AG04449 (cell line): ENCODE measurements around the gene TRPV4.

ENCODE experiments used
- CTCF ChIA-PET: fragments of 350-600 bp; formaldehyde crosslinking; extraction: SDS; loops from one replicate; lab custom pipeline; 2021; ENCODE audit warnings: antibody characterized with exemption; lab: Yijun Ruan, JAX
- POLR2A ChIA-PET: fragments of 400-600, 350-600 bp; formaldehyde crosslinking; extraction: SDS; loops from one replicate; lab custom pipeline; 2020; ENCODE audit warnings: antibody characterized with exemption, inconsistent platforms; lab: Yijun Ruan, JAX
- DNase-seq: peaks from one replicate; pipeline ENCODE4 v3.0.0-alpha.2; 2010; ENCODE audit warnings: low read depth, low spot score
- H3K4me3 ChIP-seq: 2 replicates; pipeline ENCODE4 v1.5.1; 2011; ENCODE audit warnings: low read depth, mild to moderate bottlenecking, control low read depth, low read length
- TF ChIP-seq, protein P1 (sequence below): IDR thresholded peaks from one replicate; pipeline ENCODE4 v1.5.1; 2011; ENCODE audit warnings: mild to moderate bottlenecking, moderate library complexity, low read length, control low read depth, inconsistent platforms; ENCODE audit not compliant: insufficient read depth; ENCODE audit errors: missing control alignments

The TRPV4 gene

DNA sequence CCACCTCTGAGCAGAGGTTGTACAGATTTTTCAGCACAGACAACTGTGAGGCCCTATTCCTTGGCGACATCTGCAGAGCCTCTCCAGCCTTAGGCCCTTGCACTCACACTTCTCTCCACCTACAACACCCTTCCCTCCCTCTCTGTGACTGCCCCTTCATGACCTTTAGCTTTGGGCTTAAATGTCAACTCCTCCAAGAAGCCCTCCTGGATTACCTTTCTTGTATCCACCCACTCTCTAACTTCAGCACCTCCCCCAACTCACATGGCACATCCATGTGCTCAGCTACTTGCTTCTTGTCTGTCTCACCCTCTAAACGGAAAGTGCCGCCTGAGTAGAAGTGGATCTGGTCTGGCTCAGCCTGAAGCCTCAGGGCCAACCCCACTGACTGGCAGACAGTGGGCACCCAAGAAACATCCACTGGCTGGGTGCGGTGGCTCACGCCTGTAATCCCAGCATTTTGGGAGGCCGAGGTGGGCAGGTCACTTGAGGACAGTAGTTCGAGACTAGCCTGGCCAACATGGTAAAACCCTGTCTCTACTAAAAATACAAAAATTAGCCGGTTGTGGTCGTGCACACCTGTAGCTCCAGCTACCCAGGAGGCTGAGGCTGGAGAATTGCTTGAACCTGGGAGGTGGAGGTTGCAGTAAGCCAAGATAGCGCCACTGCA, 22.1 kb downstream of the TRPV4 start:
- DNase-seq, result no peak
- TF ChIP-seq, protein P1, sequence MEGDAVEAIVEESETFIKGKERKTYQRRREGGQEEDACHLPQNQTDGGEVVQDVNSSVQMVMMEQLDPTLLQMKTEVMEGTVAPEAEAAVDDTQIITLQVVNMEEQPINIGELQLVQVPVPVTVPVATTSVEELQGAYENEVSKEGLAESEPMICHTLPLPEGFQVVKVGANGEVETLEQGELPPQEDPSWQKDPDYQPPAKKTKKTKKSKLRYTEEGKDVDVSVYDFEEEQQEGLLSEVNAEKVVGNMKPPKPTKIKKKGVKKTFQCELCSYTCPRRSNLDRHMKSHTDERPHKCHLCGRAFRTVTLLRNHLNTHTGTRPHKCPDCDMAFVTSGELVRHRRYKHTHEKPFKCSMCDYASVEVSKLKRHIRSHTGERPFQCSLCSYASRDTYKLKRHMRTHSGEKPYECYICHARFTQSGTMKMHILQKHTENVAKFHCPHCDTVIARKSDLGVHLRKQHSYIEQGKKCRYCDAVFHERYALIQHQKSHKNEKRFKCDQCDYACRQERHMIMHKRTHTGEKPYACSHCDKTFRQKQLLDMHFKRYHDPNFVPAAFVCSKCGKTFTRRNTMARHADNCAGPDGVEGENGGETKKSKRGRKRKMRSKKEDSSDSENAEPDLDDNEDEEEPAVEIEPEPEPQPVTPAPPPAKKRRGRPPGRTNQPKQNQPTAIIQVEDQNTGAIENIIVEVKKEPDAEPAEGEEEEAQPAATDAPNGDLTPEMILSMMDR, result no peak
- POLR2A ChIA-PET, result no interaction called here
- H3K4me3 ChIP-seq, result no peak overlapping the region
- CTCF ChIA-PET, result interaction anchor here (1.1 to 3.4 kb wide), 2 partner anchors 27 to 33 kb away, joined by 4 to 24 read pairs; no protein-coding TSS in a partner anchor

DNA sequence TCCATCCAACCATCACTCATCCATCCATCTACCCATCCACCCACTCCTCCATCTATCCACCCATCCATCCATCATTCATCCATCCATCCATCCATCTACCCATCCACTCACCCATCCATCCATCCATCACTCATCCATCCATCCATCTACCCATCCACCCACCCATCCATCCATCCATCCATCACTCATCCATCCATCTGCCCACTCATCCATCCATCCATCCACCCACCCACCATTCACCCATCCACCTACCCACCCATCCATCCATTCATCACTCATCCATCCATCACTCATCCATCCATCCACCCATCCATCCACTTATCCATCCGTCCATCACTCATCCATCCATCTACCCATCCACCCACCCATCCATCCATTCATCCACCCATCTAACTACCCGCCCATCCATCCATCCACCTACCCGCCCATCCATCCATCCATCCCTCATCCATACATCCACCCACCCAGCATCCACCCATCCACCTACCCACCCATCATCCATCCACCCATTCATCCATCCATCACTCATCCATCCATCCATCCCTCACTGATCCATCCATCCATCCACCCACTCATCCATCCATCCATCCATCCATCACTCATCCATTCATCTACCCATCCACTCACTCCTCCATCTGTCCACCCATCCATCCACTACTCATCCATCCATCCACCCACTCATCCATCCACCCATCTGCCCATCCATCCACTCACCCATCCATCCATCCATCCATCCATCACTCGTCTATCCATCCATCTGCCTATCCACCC, 24.1 kb downstream of the TRPV4 start:
- no peak for DNase-seq
- ChIA-PET CTCF (interaction anchor here (1.3 to 6.1 kb wide), 4 partner anchors 8 to 68 kb away, joined by 3 to 275 read pairs (median 56); no protein-coding TSS in a partner anchor), POLR2A (no interaction called here)
- no peak overlapping the region for H3K4me3 ChIP-seq
- TF ChIP-seq, protein P1, result no peak

DNA sequence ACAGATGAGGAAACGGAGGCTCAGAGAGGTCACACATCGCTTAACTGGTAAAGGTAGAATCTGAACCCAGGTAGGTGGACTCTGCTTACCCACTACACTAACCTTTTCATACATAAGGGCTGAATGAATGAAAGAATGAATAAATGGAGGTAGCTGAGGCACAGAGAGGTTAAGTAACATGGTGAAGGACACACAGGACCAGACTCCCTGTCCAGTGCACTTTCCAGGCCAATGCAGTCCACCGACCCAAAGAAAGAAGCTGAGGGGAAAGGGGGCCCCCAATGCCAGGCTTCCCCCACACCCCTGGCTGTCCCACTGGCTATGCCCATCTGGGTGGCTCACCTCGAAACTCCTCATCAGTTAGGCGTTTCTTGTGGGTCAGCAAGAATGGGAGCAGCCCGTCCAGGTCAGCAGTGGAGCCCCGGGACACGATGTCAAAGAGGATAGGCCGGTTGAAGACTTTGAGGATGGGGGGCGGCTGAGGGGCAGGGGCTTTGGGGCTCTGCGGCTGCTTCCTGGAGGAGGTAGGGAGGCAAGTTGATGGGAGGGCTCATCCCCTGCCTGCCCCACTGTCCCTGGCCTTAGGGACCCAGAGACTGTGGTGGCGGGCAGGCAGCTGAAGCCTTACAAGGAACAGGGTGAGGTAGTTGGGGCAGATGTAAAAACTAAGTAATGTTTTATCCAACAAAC, 25.1 kb downstream of the TRPV4 start:
- TF ChIP-seq, protein P1, result no peak
- CTCF ChIA-PET, result interaction anchor here (0.9 to 6.1 kb wide), 5 partner anchors 9 to 69 kb away, joined by 3 to 275 read pairs (median 4); no protein-coding TSS in a partner anchor
- DNase-seq, result no peak
- POLR2A ChIA-PET, result no interaction called here
- H3K4me3 ChIP-seq, result no peak overlapping the region

DNA sequence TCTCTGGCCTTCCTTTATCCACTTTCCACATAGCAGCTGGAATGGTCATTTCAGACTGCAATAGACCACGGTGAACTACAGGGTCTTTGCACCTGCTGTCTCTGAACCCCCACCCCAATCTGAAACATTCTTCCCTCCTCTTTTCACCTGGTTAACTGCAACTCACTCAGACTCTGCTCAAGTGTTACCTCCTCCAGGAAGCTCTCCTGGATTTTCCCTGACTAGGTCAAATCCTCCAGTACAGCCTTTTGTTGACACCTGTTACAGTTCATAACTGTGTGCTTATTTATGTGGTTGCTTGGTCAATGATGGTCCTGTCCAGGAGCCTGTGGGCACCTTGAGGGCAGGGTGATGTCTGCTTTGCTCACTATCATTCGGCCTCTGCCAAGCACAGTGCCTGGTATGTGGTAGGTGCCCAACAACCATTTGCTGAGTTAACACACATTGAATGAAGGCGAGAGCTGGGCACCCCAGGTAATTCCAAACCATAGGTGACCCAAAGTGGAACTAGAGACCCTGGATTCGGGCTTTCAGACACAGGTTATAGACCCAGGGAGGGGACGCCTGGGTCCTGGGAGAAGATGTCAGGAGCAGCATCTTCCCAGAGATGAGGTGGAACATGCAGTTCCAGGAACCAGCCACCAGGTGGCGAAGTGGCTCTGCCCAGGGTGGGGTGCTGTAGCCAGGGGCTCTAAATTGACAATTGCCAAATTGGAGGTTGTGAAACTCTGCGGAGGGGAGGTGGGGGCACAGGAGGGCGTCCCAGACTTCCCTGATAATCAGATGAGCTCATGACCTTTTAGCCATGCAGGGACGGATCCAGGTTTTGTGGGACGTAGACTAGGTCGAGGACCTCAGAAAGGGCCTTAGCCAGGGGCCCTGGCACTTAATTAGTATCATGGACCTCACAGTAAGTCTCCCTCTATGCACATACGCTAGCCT, 28.1 kb downstream of the TRPV4 start:
- no peak overlapping the region for H3K4me3 ChIP-seq
- no peak for DNase-seq
- ChIA-PET POLR2A (interaction anchor here (0.6 kb wide), 1 partner anchor 96 kb away, joined by 4 read pairs; no protein-coding TSS in a partner anchor), CTCF (interaction anchor here (0.5 to 6.1 kb wide), 42 partner anchors 10 to 626 kb away, joined by 3 to 275 read pairs (median 6); partner anchors contain the start of genes TCHP and TRPV4)
- TF ChIP-seq, protein P1, result peak; percentile 93

DNA sequence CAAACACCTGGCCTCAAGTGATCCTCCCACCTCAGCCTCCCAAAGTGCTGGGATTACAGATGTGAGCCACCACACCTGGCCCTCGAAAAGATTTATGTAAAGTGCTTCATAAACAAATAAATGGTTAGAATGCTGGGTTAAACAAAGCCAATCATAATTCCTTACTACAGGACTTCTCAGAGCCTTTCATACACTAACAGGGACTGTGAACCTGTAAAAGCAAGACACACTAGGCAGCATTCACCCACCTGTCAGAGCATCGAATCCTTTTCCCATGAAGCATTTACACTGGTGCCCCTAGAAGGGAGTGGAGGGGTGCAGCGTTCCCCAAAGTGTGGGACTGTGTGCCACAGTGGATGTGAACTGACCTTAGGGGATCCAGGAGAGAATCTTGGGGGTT, 29.5 kb downstream of the TRPV4 start:
- no peak overlapping the region for H3K4me3 ChIP-seq
- TF ChIP-seq, protein P1, result no peak
- ChIA-PET CTCF (interaction anchor here (1.2 to 6.1 kb wide), 12 partner anchors 8 to 125 kb away, joined by 3 to 275 read pairs (median 19); partner anchors contain the start of gene TRPV4), POLR2A (no interaction called here)
- DNase-seq, result no peak
